GM13977 (cell line): ENCODE results near the gene MSI2.

Experiments
- DNase-seq: peaks from one replicate; pipeline ENCODE4 v3.0.0; 2012; ENCODE audit warnings: low spot score
- CTCF ChIP-seq: IDR thresholded peaks from 2 replicates; pipeline ENCODE4 v1.5.1; 2012; ENCODE audit warnings: mild to moderate bottlenecking, control low read depth; ENCODE audit not compliant: insufficient read depth; ENCODE audit errors: extremely low read depth, missing control alignments
- in situ Hi-C: fragments of 300-500 bp; cut with MboI; formaldehyde crosslinking; loops from one replicate; pipeline ENCODE4 v1.12.0; 2022; ENCODE audit warnings: low sequenced_read_pairs, low pct_unique_long_range_greater_than_20kb, mixed read lengths, inconsistent platforms; ENCODE audit not compliant: unreplicated experiment

MSI2 gene

GRCh38 chr17:57485566-57485865 is 229.2 kb downstream of the MSI2 start:
- no peak for TF ChIP-seq CTCF
- no peak for DNase-seq
- in situ Hi-C loops, result no loop called here

GRCh38 chr17:57485916-57486881 is 229.9 kb downstream of the MSI2 start:
- in situ Hi-C loops, result no loop called here
- no peak for DNase-seq
- no peak for TF ChIP-seq CTCF

GRCh38 chr17:57486882-57487301 is 230.6 kb downstream of the MSI2 start:
- TF ChIP-seq CTCF, result no peak
- DNase-seq, result no peak
- in situ Hi-C loops, result no loop called here

- no peak for TF ChIP-seq CTCF
- DNase-seq, result no peak
- in situ Hi-C loops, result no loop called here
These were observed 231.2 kb downstream of the MSI2 start for GRCh38 chr17:57487573-57487972.

GRCh38 chr17:57488856-57489255 is 232.5 kb downstream of the MSI2 start:
- DNase-seq, result no peak

GRCh38 chr17:57489321-57489720 is 233.0 kb downstream of the MSI2 start:
- no peak for TF ChIP-seq CTCF
- no peak for DNase-seq
- in situ Hi-C loops, result no loop called here

More at GRCh38 chr17:57488856-57489255, 232.5 kb downstream of the MSI2 start:
- in situ Hi-C loops, result no loop called here
- no peak for TF ChIP-seq CTCF
